Liver (tissue), 9 donors: ENCODE results near the gene FILIP1L. TPM values are rescaled to one million over a fixed set of nuclear protein-coding genes. Genes with fewer than 3 reads are reported as not detected.

Experiments
- DNase-seq: peaks from one replicate; pipeline ENCODE4 v3.0.0-alpha.2; 2017; ENCODE audit warnings: low spot score
- H3K27ac ChIP-seq, 2 donors: one replicate each; pipeline ENCODE4 v1.7.0; 2013; ENCODE audit warnings: inconsistent platforms in 2 of 2, low read length in 2 of 2, control low read depth in 1 of 2, low read depth in 1 of 2, mild to moderate bottlenecking in 1 of 2
- H3K27me3 ChIP-seq, 4 donors: one replicate each; pipeline versions ENCODE4 v1.6.1 to v1.7.0; 2013; ENCODE audit warnings: low read length in 3 of 4, inconsistent platforms in 1 of 4, mild to moderate bottlenecking in 1 of 4, moderate library complexity in 1 of 4; ENCODE audit not compliant: control insufficient read depth in 4 of 4, insufficient read depth in 4 of 4
- H3K36me3 ChIP-seq, 4 donors: one replicate each; pipeline versions ENCODE4 v1.6.1 to v1.7.0; 2013; ENCODE audit warnings: low read length in 3 of 4, mild to moderate bottlenecking in 3 of 4, low read depth in 1 of 4, moderate library complexity in 1 of 4; ENCODE audit not compliant: control insufficient read depth in 4 of 4, insufficient read depth in 3 of 4
- H3K4me1 ChIP-seq, 4 donors: one replicate each; pipeline versions ENCODE4 v1.6.1 to v1.7.0; 2013; ENCODE audit warnings: low read length in 3 of 4, mild to moderate bottlenecking in 3 of 4, moderate library complexity in 1 of 4; ENCODE audit not compliant: control insufficient read depth in 4 of 4, insufficient read depth in 4 of 4
- H3K4me3 ChIP-seq, 3 donors: one replicate each; pipeline versions ENCODE4 v1.6.1 to v1.7.0; 2013; ENCODE audit warnings: low read length in 3 of 3, control low read depth in 1 of 3, low read depth in 1 of 3, mild to moderate bottlenecking in 1 of 3
- H3K9ac ChIP-seq, 2 donors: one replicate each; pipeline ENCODE4 v1.7.0; 2013; ENCODE audit warnings: low read length in 2 of 2, mild to moderate bottlenecking in 2 of 2, moderate library complexity in 2 of 2, control low read depth in 1 of 2, low read depth in 1 of 2
- H3K9me3 ChIP-seq, 4 donors: one replicate each; pipeline versions ENCODE4 v1.6.1 to v1.7.0; 2013; ENCODE audit warnings: low read length in 3 of 4; ENCODE audit not compliant: control insufficient read depth in 4 of 4
- ATF3 ChIP-seq: IDR thresholded peaks from 2 replicates; pipeline ENCODE4 v1.6.1; 2016; ENCODE audit warnings: antibody characterized with exemption
- CTCF ChIP-seq: fragments of 150-350 bp; IDR thresholded peaks from 2 replicates; pipeline ENCODE4 v1.5.1; 2017; ENCODE audit warnings: improper control_type of control experiment, low read depth, low read length; ENCODE audit not compliant: missing input control
- EGR1 ChIP-seq, 2 donors: IDR thresholded peaks; 2 replicates each; pipeline ENCODE4 v1.6.1; 2016 to 2018; ENCODE audit warnings: antibody characterized with exemption in 2 of 2, low read depth in 2 of 2
- FOXA2 ChIP-seq: IDR thresholded peaks from 2 replicates; pipeline ENCODE4 v1.6.1; 2016; ENCODE audit warnings: antibody characterized with exemption
- GABPA ChIP-seq, 2 donors: IDR thresholded peaks in 1 of 2; conservative IDR thresholded peaks in 1 of 2; 2 replicates each; pipeline ENCODE4 v1.6.1; 2016; ENCODE audit warnings: antibody characterized with exemption in 2 of 2, mild to moderate bottlenecking in 1 of 2, moderate library complexity in 1 of 2
- HNF4A ChIP-seq, 2 donors: conservative IDR thresholded peaks; 2 replicates each; pipeline ENCODE4 v1.6.1; 2016; ENCODE audit warnings: antibody characterized with exemption in 2 of 2, mild to moderate bottlenecking in 2 of 2
- HNF4G ChIP-seq: IDR thresholded peaks from 2 replicates; pipeline ENCODE4 v1.6.1; 2016; ENCODE audit warnings: antibody characterized with exemption
- MAX ChIP-seq: IDR thresholded peaks from 2 replicates; pipeline ENCODE4 v1.6.1; 2016; ENCODE audit warnings: antibody characterized with exemption
- NR2F2 ChIP-seq: IDR thresholded peaks from 2 replicates; pipeline ENCODE4 v1.6.1; 2016; ENCODE audit warnings: antibody characterized with exemption
- REST ChIP-seq: IDR thresholded peaks from 2 replicates; pipeline ENCODE4 v1.6.1; 2016; ENCODE audit warnings: antibody characterized with exemption, mild to moderate bottlenecking
- SP1 ChIP-seq: IDR thresholded peaks from 2 replicates; pipeline ENCODE4 v1.6.1; 2018; ENCODE audit warnings: antibody characterized with exemption, mild to moderate bottlenecking
- TAF1 ChIP-seq: conservative IDR thresholded peaks from 2 replicates; pipeline ENCODE4 v1.6.1; 2016; ENCODE audit warnings: antibody characterized with exemption, mild to moderate bottlenecking
- ZBTB33 ChIP-seq: IDR thresholded peaks from 2 replicates; pipeline ENCODE4 v1.6.1; 2016; ENCODE audit warnings: antibody characterized with exemption
- WGBS: extraction: QIAGEN DNeasy Blood & Tissue Kit; methylation state at CpG from one replicate; pipeline ENCODE4 v1.1.7; 2013; 5-methylcytosine and 5-hydroxymethylcytosine counted together
- polyA plus RNA-seq, 2 donors: library from polyadenylated mRNA; stranded (reverse) in 1 of 2; unstranded in 1 of 2; fragments of 200-250 nt in 1 of 2; fragments of >200 nt in 1 of 2; fragmentation: Nextera tagmentation in 1 of 2; extraction: Ambion mirVana in 1 of 2; gene quantifications; one replicate each; pipeline versions ENCODE4 v1.2.1 to v1.2.3, GENCODE V29; 2013 to 2015
- total RNA-seq, 2 donors: library from RNA; depleted of rRNA; stranded (reverse); fragments of >200 nt; gene quantifications; one replicate each; pipeline ENCODE4 v1.2.3, GENCODE V29; 2014
- donor health status: healthy.
- donor health status: healthy.
- donor health status: healthy.
- donor health status: healthy.
- donor health status: healthy.

Gene FILIP1L
- total and polyA plus RNA-seq, 4 donors: 1.4 to 6.5 (median 1.9) TPM

- Histone ChIP-seq H3K36me3 (peaks cover 0 to 2% (median 0%) of the 10 kb centered on the region in 4 donors), H3K9me3 (peaks cover 0 to 6% (median 0%) of the 10 kb centered on the region in 4 donors), H3K4me3 (no peak overlapping the region), H3K9ac (no peak overlapping the region), H3K27ac (no peak overlapping the region), H3K4me1 (no peaks in the 10 kb centered on the region), H3K27me3 (no peaks in the 10 kb centered on the region)
- TF ChIP-seq HNF4A (conservative IDR thresholded peaks at IDR 0.05) (no peak), REST (no peak), NR2F2 (no peak), FOXA2 (no peak), TAF1 (no peak), MAX (no peak), ZBTB33 (no peak), EGR1 (IDR thresholded peaks at IDR 0.05; ENCODE audit: low read depth in 2 of 2) (no peak), CTCF (no peak), ATF3 (no peak), GABPA (IDR thresholded peaks at IDR 0.05 in 1 of 2, conservative IDR thresholded peaks at IDR 0.05 in 1 of 2) (no peak)
- 91% methylated on average over 1 of the region's 1 CpG for WGBS
- DNase-seq: no peak
Measured at GRCh38 chr3:100150473-100150872, 36.2 kb upstream of the FILIP1L start.

- no peak overlapping the region for H3K4me3 ChIP-seq
- no peak for DNase-seq
- H3K9me3 ChIP-seq: no peaks in the 10 kb centered on the region
- no peak overlapping the region for H3K27ac ChIP-seq
- no peak overlapping the region for H3K9ac ChIP-seq
- H3K36me3 ChIP-seq: peaks cover 0 to 2% (median 0%) of the 10 kb centered on the region in 4 donors
- H3K4me1 ChIP-seq: no peaks in the 10 kb centered on the region
- 96% methylated on average over 6 of the region's 6 CpGs for WGBS
- TF ChIP-seq FOXA2 (no peak), TAF1 (no peak), HNF4G (no peak), ATF3 (no peak), SP1 (no peak)
- H3K27me3 ChIP-seq: no peaks in the 10 kb centered on the region
Measured at GRCh38 chr3:100149713-100150415, 35.6 kb upstream of the FILIP1L start.
